Peyer's patch (tissue), 4 donors: Measurements from ENCODE around the gene VGLL3.

Experiments used
- POLR2A ChIP-seq, 2 donors: fragments of 450-650 bp; IDR thresholded peaks; one replicate each; pipeline ENCODE4 v1.5.1; 2017; ENCODE audit warnings: antibody characterized with exemption in 2 of 2, mild to moderate bottlenecking in 2 of 2, moderate library complexity in 2 of 2
- TF ChIP-seq, protein P1 (sequence below), 6 experiments: fragments of 450-650 bp in 4 of 6; fragments of 200-600 bp in 2 of 6; sonication (generic) in 1 of 6; IDR thresholded peaks; one replicate each; pipeline ENCODE4 v1.5.1; 2017 to 2019; ENCODE audit warnings: antibody characterized with exemption in 6 of 6, mild to moderate bottlenecking in 3 of 6, moderate library complexity in 1 of 6

DNA sequence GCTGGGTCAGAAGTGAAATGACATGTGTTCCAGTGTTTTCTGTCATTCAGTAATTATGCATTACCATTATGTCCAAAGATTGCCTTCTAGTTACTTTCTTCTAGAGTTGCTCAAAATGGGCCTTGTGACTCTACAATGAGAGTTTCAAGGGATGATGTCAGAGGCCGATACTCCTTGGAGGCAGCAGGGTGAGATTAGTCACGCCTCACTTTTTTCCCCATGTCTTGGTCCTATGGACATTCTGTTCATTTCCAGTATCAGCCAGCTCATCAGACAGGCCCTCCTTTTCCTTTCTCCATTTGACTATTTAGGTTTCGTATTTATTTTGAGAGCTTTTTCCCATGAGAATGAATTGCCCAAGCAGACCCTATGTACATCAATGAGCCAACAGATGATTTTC, 17.5 kb downstream of the VGLL3 start:
- TF ChIP-seq, protein P1, sequence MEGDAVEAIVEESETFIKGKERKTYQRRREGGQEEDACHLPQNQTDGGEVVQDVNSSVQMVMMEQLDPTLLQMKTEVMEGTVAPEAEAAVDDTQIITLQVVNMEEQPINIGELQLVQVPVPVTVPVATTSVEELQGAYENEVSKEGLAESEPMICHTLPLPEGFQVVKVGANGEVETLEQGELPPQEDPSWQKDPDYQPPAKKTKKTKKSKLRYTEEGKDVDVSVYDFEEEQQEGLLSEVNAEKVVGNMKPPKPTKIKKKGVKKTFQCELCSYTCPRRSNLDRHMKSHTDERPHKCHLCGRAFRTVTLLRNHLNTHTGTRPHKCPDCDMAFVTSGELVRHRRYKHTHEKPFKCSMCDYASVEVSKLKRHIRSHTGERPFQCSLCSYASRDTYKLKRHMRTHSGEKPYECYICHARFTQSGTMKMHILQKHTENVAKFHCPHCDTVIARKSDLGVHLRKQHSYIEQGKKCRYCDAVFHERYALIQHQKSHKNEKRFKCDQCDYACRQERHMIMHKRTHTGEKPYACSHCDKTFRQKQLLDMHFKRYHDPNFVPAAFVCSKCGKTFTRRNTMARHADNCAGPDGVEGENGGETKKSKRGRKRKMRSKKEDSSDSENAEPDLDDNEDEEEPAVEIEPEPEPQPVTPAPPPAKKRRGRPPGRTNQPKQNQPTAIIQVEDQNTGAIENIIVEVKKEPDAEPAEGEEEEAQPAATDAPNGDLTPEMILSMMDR (IDR thresholded peaks at IDR 0.05), result no peak
- TF ChIP-seq POLR2A (IDR thresholded peaks at IDR 0.05), result no peak
